ENCODE data around the gene ACOXL.

ACOXL gene

GRCh38 chr2:110877031-110877827 is 144.9 kb downstream of the ACOXL start:
- TF ChIP-seq, protein P1, sequence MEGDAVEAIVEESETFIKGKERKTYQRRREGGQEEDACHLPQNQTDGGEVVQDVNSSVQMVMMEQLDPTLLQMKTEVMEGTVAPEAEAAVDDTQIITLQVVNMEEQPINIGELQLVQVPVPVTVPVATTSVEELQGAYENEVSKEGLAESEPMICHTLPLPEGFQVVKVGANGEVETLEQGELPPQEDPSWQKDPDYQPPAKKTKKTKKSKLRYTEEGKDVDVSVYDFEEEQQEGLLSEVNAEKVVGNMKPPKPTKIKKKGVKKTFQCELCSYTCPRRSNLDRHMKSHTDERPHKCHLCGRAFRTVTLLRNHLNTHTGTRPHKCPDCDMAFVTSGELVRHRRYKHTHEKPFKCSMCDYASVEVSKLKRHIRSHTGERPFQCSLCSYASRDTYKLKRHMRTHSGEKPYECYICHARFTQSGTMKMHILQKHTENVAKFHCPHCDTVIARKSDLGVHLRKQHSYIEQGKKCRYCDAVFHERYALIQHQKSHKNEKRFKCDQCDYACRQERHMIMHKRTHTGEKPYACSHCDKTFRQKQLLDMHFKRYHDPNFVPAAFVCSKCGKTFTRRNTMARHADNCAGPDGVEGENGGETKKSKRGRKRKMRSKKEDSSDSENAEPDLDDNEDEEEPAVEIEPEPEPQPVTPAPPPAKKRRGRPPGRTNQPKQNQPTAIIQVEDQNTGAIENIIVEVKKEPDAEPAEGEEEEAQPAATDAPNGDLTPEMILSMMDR (IDR thresholded peaks at IDR 0.05; ENCODE audit: low read depth, low read length): no peak
- in situ Hi-C loops (cut with HindIII; ENCODE audit: low sequenced_read_pairs): no loop called here
- no peak overlapping the region for H3K4me3 ChIP-seq (ENCODE audit: low read depth, low read length)
- no peak for DNase-seq (ENCODE audit: low read depth, low spot score)

GRCh38 chr2:110878150-110878549 is 145.8 kb downstream of the ACOXL start:
- H3K4me3 ChIP-seq (ENCODE audit: low read depth, low read length): no peak overlapping the region
- no peak for DNase-seq (ENCODE audit: low read depth, low spot score)
- in situ Hi-C loops (cut with HindIII; ENCODE audit: low sequenced_read_pairs): no loop called here
- TF ChIP-seq, protein P1 (IDR thresholded peaks at IDR 0.05; ENCODE audit: low read depth, low read length): no peak

GRCh38 chr2:110881908-110882307 is 149.5 kb downstream of the ACOXL start:
- no peak overlapping the region for H3K4me3 ChIP-seq (ENCODE audit: low read depth, low read length)
- in situ Hi-C loops (cut with HindIII; ENCODE audit: low sequenced_read_pairs): no loop called here
- TF ChIP-seq, protein P1 (IDR thresholded peaks at IDR 0.05; ENCODE audit: low read depth, low read length): no peak
- no peak for DNase-seq (ENCODE audit: low read depth, low spot score)

GRCh38 chr2:110883406-110883805 is 151.0 kb downstream of the ACOXL start:
- DNase-seq (ENCODE audit: low read depth, low spot score): no peak
- in situ Hi-C loops (cut with HindIII; ENCODE audit: low sequenced_read_pairs): no loop called here
- H3K4me3 ChIP-seq (ENCODE audit: low read depth, low read length): no peak overlapping the region
- TF ChIP-seq, protein P1 (IDR thresholded peaks at IDR 0.05; ENCODE audit: low read depth, low read length): no peak

DNA sequence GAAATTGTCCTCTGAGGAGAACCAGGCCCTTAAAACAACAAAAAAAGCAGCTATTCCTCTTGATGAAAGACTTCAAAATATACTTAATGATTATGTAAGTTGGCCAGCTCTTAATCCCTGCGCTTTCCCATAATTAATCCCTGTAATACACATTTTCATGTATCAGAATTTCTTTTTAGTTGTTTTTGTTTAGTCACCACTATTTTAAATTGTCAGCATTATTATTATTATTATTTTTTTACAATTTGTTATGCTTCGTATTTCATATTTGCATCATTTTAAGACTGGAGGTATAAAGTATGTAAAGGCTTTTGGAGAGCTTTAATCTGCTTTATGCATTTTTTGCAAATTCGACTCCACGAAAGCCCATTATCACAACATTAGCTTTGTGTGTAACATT is 152.9 kb downstream of the ACOXL start:
- TF ChIP-seq, protein P1 (IDR thresholded peaks at IDR 0.05; ENCODE audit: low read depth, low read length): no peak
- in situ Hi-C loops (cut with HindIII; ENCODE audit: low sequenced_read_pairs): no loop called here
- no peak for DNase-seq (ENCODE audit: low read depth, low spot score)
- no peak overlapping the region for H3K4me3 ChIP-seq (ENCODE audit: low read depth, low read length)

DNA sequence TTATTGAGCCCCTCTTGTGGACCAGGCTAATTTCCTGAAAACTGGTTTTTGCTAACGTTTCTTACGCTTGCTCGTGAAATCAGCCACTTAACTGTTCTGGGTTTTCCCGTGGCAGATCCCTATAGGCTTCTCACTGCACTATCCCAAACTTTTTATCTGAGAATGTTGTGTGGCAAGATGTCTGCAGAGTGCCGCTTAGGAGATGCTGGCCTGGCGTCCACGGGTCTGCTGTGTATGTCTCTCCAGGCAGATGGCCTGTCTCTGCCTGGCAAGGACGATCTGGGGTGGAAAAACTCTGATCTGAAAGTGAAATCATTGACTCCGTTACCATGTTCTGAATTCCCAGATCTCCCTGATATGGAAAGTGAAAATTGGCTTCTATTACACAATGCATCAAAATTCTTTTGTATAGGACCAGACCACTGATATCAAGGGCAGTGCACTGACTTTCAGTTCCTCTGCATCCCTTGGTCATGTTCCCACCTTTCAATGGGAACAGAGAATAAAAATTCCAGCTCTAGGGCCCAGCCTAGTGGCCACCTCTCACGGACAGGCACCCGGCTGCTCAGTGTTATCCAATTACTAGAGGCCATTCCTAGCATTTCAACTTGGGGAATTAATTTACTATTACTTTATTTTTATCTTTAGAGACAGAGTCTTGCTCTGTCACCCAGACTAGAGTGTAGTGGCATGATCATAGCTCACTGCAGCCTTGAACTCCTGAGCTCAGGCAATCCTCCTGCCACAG is 154.6 kb downstream of the ACOXL start:
- TF ChIP-seq, protein P1 (IDR thresholded peaks at IDR 0.05; ENCODE audit: low read depth, low read length): no peak
- no peak overlapping the region for H3K4me3 ChIP-seq (ENCODE audit: low read depth, low read length)
- no peak for DNase-seq (ENCODE audit: low read depth, low spot score)
- in situ Hi-C loops (cut with HindIII; ENCODE audit: low sequenced_read_pairs): no loop called here

All from astrocyte of the spinal cord (primary cell).